GM12878 (cell line): ENCODE data around the gene C11orf42. TPM values are rescaled to one million over a fixed set of nuclear protein-coding genes. Genes with fewer than 3 reads are reported as not detected.
A peak's percentile ranks its signal among the peaks of the same experiment; 100 is the strongest.

Source experiments
- BCL11A ChIP-seq: IDR thresholded peaks from 2 replicates; pipeline ENCODE4 v1.6.1; 2011; ENCODE audit warnings: low read depth, low read length
- BHLHE40 ChIP-seq, 2 experiments: fragments of 450-650 bp in 1 of 2; IDR thresholded peaks; 2 replicates each; pipeline ENCODE4 v1.6.1; 2011 to 2017; ENCODE audit warnings: low read depth in 2 of 2, borderline replicate concordance in 1 of 2, improper control_type of control experiment in 1 of 2, low read length in 1 of 2, mild to moderate bottlenecking in 1 of 2
- CHD2 ChIP-seq: IDR thresholded peaks from 2 replicates; pipeline ENCODE4 v1.6.1; 2011; ENCODE audit warnings: low read depth, low read length, improper control_type of control experiment, borderline replicate concordance
- E2F4 ChIP-seq: IDR thresholded peaks from 2 replicates; pipeline ENCODE4 v1.6.1; 2012; ENCODE audit warnings: low read depth, low read length, improper control_type of control experiment
- E2F8 ChIP-seq: fragments of 450-650 bp; IDR thresholded peaks from 2 replicates; pipeline ENCODE4 v1.6.1; 2018; ENCODE audit warnings: mild to moderate bottlenecking, low read depth, moderate library complexity; ENCODE audit not compliant: partially characterized antibody
- EGR1 ChIP-seq, 2 experiments: IDR thresholded peaks; 1 replicate in 1 of 2; 2 replicates in 1 of 2; pipeline ENCODE4 v1.6.1; 2011 to 2012; ENCODE audit warnings: low read depth in 2 of 2, low read length in 2 of 2, borderline replicate concordance in 1 of 2, mild to moderate bottlenecking in 1 of 2, moderate library complexity in 1 of 2
- IRF3 ChIP-seq: fragments of 450-650 bp; IDR thresholded peaks from 2 replicates; pipeline ENCODE4 v1.6.1; 2014; ENCODE audit warnings: mild to moderate bottlenecking
- NR2C2 ChIP-seq: IDR thresholded peaks from 2 replicates; pipeline ENCODE4 v1.6.1; 2011; ENCODE audit warnings: borderline replicate concordance, low read depth; ENCODE audit not compliant: control insufficient read depth, insufficient read length
- REST ChIP-seq: IDR thresholded peaks from 2 replicates; pipeline ENCODE4 v1.6.1; 2012; ENCODE audit warnings: mild to moderate bottlenecking, low read depth, low read length
- SRF ChIP-seq, 2 experiments: IDR thresholded peaks; 2 replicates each; pipeline ENCODE4 v1.6.1; 2011; ENCODE audit warnings: low read depth in 2 of 2, low read length in 2 of 2, mild to moderate bottlenecking in 1 of 2, moderate library complexity in 1 of 2
- TAF1 ChIP-seq: IDR thresholded peaks from 2 replicates; pipeline ENCODE4 v1.6.1; 2011; ENCODE audit warnings: mild to moderate bottlenecking, low read depth, low read length, borderline replicate concordance
- TARDBP ChIP-seq: IDR thresholded peaks from 2 replicates; pipeline ENCODE4 v1.6.1; 2016; ENCODE audit warnings: borderline replicate concordance
- ZNF274 ChIP-seq: IDR thresholded peaks from one replicate; pipeline ENCODE4 v1.8.0; 2011; ENCODE audit not compliant: insufficient read length, insufficient read depth
- ZSCAN29 ChIP-seq: fragments of 450-650 bp; IDR thresholded peaks from 2 replicates; pipeline ENCODE4 v1.6.1; 2017; ENCODE audit warnings: mild to moderate bottlenecking, moderate library complexity
- polyA plus RNA-seq, 11 experiments: library from polyadenylated mRNA; depleted of rRNA in 4 of 11; unstranded in 6 of 11; stranded (reverse) in 5 of 11; fragments of >200 nt; fragmentation: Nextera tagmentation in 4 of 11; fragmentation: Illumina TruSeq in 1 of 11; extraction: Ambion mirVana in 4 of 11; extraction: Trizol in 1 of 11; gene quantifications; 1 replicate in 1 of 11; 2 replicates in 10 of 11; pipeline versions ENCODE4 v1.2.1 to v1.2.3, GENCODE V29; 2011 to 2016; ENCODE audit warnings: inconsistent platforms in 2 of 11, missing spikeins in 2 of 11, low read depth in 1 of 11
- total RNA-seq, 4 experiments: library from RNA; depleted of rRNA in 3 of 4; stranded (reverse); fragments of >200 nt in 3 of 4; fragmentation: Illumina TruSeq in 1 of 4; extraction: Trizol in 1 of 4; gene quantifications; 2 replicates each; pipeline versions ENCODE4 v1.2.1 to v1.2.3, GENCODE V29; 2013 to 2021
- TF ChIP-seq, protein P1 (sequence below): fragments of 450-650 bp; formaldehyde crosslinking; IDR thresholded peaks from 2 replicates; pipeline ENCODE4 v1.4.0; 2020; ENCODE audit warnings: mild to moderate bottlenecking, moderate library complexity

Gene C11orf42
- total and polyA plus RNA-seq, 10 of the 15 experiments (the other 5 are each of a cell fraction or from before 2014, with no cell fraction given) = 0.19 TPM; not detected in 9

- peak; percentile 22; the same call in 1 of the 2 replicates for TF ChIP-seq E2F4
- TF ChIP-seq REST = no peak
- TF ChIP-seq ZSCAN29 = no peak
- TF ChIP-seq BHLHE40 (IDR thresholded peaks at IDR 0.05; ENCODE audit: borderline replicate concordance in 1 of 2, low read depth in 2 of 2, low read length in 1 of 2) = peak; percentile 29 to 81; a peak in 3 of 4 replicates
- TF ChIP-seq SRF (IDR thresholded peaks at IDR 0.05; ENCODE audit: low read depth in 2 of 2, low read length in 2 of 2) = no peak
- no peak for TF ChIP-seq TARDBP
- TF ChIP-seq NR2C2 = no peak
- TF ChIP-seq E2F8 = no peak
- TF ChIP-seq IRF3 = peak; percentile 65
- TF ChIP-seq ZNF274 = no peak
- TF ChIP-seq TAF1 = peak; percentile 78; the same call in 1 of the 2 replicates
- peak; percentile 85 to 89 for TF ChIP-seq EGR1 (IDR thresholded peaks at IDR 0.05; ENCODE audit: borderline replicate concordance in 1 of 2, low read depth in 2 of 2, low read length in 2 of 2)
- no peak for TF ChIP-seq BCL11A
- TF ChIP-seq, protein P1, sequence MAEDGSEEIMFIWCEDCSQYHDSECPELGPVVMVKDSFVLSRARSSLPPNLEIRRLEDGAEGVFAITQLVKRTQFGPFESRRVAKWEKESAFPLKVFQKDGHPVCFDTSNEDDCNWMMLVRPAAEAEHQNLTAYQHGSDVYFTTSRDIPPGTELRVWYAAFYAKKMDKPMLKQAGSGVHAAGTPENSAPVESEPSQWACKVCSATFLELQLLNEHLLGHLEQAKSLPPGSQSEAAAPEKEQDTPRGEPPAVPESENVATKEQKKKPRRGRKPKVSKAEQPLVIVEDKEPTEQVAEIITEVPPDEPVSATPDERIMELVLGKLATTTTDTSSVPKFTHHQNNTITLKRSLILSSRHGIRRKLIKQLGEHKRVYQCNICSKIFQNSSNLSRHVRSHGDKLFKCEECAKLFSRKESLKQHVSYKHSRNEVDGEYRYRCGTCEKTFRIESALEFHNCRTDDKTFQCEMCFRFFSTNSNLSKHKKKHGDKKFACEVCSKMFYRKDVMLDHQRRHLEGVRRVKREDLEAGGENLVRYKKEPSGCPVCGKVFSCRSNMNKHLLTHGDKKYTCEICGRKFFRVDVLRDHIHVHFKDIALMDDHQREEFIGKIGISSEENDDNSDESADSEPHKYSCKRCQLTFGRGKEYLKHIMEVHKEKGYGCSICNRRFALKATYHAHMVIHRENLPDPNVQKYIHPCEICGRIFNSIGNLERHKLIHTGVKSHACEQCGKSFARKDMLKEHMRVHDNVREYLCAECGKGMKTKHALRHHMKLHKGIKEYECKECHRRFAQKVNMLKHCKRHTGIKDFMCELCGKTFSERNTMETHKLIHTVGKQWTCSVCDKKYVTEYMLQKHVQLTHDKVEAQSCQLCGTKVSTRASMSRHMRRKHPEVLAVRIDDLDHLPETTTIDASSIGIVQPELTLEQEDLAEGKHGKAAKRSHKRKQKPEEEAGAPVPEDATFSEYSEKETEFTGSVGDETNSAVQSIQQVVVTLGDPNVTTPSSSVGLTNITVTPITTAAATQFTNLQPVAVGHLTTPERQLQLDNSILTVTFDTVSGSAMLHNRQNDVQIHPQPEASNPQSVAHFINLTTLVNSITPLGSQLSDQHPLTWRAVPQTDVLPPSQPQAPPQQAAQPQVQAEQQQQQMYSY (CRISPR knock-in tag) = no peak
- TF ChIP-seq CHD2 = peak; percentile 70; the same call in 1 of the 2 replicates
These were observed 29.2 kb downstream of the C11orf42 start, which contains the start of gene FHIP1B (continued) for GRCh38 chr11:6234387-6235107.
